Rectal smooth muscle tissue (tissue), 1 donor: Measurements from ENCODE around the gene NUPR1.

Experiments
- H3K27ac ChIP-seq: one replicate; pipeline ENCODE4 v1.7.0; 2013; ENCODE audit warnings: low read depth, low read length, inconsistent platforms
- H3K27me3 ChIP-seq: one replicate; pipeline ENCODE4 v1.7.0; 2013; ENCODE audit warnings: low read length; ENCODE audit not compliant: control insufficient read depth, insufficient read depth
- H3K36me3 ChIP-seq: one replicate; pipeline ENCODE4 v1.7.0; 2013; ENCODE audit warnings: low read length; ENCODE audit not compliant: control insufficient read depth, insufficient read depth
- H3K4me1 ChIP-seq: one replicate; pipeline ENCODE4 v1.7.0; 2013; ENCODE audit warnings: low read length; ENCODE audit not compliant: control insufficient read depth, insufficient read depth
- H3K4me3 ChIP-seq: one replicate; pipeline ENCODE4 v1.7.0; 2013; ENCODE audit warnings: low read length
- H3K9ac ChIP-seq: one replicate; pipeline ENCODE4 v1.7.0; 2013; ENCODE audit warnings: low read length

The NUPR1 gene

DNA sequence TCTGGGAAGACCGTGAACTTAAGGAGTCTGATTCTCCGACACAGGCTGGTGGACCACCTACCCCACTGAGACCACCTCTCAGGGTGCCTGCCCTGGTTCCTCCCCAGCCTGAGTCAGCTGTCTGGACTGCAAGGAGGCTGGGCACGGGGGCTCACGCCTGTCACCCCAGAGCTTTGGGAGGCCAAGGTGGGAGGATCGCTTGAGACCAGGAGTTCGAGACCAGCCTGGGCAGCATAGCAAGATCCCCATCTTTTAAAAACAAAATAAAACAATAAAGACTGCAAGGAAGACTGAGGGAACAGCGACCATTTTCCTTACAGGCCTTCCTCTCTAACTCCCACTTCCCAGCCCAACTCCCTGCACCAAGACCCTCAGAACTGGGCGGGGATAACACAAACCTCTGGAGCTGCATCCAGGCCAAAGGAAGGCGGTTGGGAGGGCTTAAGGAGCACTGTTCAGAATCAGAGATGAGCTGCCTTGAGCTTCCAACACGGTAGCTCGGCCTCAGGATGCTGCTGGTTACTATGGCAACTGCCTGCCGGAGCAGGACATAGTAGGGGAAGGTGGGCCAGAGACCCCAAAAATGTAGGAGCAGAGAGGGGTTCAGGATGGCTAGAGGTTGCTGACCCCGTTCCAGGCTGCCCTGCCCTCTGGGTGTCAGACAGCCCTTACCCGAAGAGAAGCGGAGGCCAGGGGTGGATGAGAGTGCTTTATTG lies 40.0 kb downstream of the NUPR1 start:
- no peaks in the 10 kb centered on the region for H3K36me3 ChIP-seq
- no peak overlapping the region for H3K4me3 ChIP-seq
- no peaks in the 10 kb centered on the region for H3K27me3 ChIP-seq
- no peak overlapping the region for H3K27ac ChIP-seq
- H3K9ac ChIP-seq, result no peak overlapping the region
- no peaks in the 10 kb centered on the region for H3K4me1 ChIP-seq

DNA sequence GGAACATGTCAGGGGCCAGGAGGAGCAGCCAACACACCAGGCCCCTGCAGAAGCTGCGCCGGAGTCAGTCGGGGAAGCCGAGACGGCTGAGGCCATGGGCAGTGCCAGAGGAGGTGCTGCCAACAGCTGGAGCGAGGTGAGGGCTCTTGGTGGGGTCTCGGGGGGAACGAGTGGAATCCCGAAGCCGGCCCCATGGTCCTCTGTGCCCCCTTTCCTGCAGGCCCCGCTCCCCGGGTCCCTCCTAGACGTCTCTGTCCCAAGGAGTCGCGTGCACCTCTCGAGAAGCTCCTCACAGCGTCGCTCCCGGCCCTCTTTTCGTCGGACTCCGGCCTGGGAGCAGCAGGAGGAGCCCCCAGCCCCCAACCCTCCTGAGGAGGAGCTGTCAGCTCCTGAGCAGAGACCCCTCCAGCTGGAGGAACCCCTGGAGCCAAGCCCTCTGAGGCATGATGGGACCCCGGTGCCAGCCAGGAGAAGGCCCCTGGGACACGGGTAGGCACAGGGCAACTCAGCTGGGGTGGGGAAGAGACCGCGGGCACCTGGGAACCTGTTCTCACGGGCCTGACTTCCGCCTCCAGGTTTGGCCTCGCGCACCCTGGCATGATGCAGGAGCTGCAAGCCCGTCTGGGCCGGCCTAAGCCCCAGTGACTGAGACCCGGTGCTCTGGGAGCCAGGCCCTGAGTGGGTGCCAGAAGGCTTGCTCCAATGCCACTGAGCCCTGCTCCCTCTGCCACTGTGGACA lies 40.7 kb downstream of the NUPR1 start:
- no peaks in the 10 kb centered on the region for H3K27me3 ChIP-seq
- no peak overlapping the region for H3K27ac ChIP-seq
- no peak overlapping the region for H3K4me3 ChIP-seq
- no peak overlapping the region for H3K9ac ChIP-seq
- no peaks in the 10 kb centered on the region for H3K4me1 ChIP-seq
- H3K36me3 ChIP-seq, result no peaks in the 10 kb centered on the region

DNA sequence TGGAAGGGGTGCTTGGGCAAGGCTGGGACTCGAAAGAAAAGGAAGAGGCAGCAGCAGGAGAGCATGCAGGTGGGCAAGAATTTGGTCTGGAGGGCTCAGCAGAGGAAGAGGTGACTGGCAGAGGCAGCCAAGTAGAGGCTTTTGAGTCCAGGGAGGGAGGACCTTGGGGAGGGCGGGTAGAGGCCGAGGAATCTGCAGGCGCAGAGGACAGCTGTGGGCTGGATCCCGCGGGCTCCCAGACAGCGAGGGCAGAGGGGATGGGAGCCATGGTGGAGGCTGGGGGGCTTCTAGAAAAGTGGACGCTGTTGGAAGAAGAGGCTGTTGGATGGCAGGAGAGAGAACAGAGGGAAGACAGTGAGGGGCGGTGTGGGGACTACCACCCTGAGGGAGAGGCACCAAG lies 41.4 kb downstream of the NUPR1 start:
- Histone ChIP-seq H3K9ac (no peak overlapping the region), H3K36me3 (no peaks in the 10 kb centered on the region), H3K4me3 (no peak overlapping the region), H3K27me3 (no peaks in the 10 kb centered on the region), H3K4me1 (no peaks in the 10 kb centered on the region), H3K27ac (no peak overlapping the region)

DNA sequence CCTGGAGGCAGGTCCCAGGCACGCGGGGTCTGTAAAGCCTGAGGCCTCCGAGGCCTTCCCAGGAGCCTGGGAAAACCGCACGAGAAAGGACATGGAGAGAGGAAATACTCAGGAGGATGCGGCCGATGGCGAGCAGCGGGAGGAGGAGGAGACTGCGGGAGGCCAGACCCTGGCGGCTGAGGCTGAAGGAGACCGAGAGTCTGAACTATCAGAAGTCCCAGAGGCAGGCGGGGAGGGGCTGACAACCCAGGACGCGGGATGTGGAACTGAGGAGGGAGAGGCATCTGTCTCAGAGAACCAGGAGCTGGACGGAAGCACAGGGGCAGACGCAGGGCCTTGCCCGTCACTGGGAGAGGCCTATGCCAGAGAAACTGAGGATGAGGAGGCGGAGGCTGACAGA lies 41.9 kb downstream of the NUPR1 start:
- no peaks in the 10 kb centered on the region for H3K36me3 ChIP-seq
- H3K27ac ChIP-seq, result no peak overlapping the region
- H3K4me3 ChIP-seq, result no peak overlapping the region
- no peak overlapping the region for H3K9ac ChIP-seq
- H3K4me1 ChIP-seq, result no peaks in the 10 kb centered on the region
- no peaks in the 10 kb centered on the region for H3K27me3 ChIP-seq

DNA sequence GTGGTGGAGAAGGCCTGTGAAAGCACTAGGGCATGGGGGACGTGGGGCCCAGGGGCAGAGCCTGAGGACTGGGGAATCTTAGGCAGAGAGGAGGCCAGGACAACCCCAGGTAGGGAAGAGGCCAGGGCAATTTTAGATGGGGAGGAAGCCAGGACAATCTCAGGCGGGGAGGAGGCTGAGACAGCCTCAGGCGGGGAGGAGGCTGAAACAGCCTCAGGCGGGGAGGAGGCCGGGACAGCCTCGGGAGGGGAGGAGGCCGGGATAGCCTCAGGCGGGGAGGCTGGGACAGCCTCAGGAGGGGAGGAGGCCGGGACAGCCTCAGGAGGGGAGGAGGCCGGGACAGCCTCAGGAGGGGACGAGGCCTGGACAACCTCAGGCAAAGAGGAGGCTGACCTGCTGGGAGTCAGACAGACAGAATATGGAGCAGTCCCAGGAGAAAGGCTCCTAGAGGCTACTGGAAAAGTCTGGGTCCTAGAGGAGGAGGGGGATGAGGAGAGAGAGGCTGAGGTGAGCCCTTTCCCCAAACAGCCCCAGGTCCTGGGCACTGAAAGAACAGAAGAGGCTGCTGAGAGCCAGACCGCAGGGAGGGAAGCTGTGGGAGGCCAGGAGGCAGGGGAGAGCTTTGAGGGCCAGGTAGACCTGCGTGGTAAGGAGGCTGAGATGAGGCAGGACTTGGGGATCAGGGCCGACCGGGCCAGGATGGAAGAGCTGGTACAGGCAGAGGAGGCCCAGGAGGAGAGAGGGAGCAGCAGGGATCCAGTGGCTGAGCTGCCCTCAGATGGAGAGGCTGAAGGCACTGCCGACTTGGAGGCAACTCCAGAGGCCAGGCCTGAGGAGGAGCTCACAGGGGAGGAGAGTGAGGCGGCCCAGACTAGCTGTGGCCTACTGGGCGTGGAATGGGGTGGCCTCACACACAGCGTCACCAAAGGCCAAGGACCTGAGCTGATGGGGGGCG lies 42.7 kb downstream of the NUPR1 start:
- Histone ChIP-seq H3K36me3 (no peaks in the 10 kb centered on the region), H3K9ac (peak overlapping the region; percentile 17), H3K4me3 (peak overlapping the region; percentile 35), H3K4me1 (no peaks in the 10 kb centered on the region), H3K27me3 (no peaks in the 10 kb centered on the region), H3K27ac (no peak overlapping the region)

DNA sequence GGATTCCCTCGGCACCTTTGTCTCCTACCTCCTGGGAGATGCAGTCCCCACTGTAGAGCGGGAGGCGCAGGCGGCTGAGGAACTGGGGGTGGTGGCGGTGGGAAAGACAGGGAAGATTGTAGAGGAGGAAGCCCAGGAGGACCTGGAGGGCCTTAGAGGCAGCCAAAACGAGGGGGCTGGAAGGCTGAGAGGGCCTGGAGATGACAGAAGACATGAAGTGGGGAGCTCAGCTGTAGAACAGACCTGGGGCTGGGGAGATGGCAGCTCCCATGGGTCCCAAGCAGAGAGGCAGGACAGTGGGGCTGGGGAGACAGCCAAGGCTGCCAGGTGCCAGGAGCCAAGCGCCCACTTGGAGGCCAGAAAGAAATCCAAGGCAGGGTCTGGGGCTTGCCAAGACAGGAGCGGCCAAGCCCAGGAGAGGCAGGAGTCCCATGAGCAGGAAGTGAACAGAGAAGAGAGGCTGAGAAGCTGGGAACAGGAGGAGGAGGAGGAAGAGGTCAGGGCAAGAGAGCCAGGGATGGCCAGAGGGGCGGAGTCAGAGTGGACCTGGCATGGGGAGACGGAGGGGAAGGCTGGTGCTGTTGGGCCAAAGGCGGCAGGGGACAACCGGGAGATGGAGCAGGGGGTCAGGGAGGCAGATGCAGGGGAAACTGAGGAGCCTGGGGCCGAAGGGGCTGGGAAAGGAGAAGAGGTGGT lies 43.5 kb downstream of the NUPR1 start:
- Histone ChIP-seq H3K4me1 (no peaks in the 10 kb centered on the region), H3K9ac (peak overlapping the region; percentile 7), H3K27me3 (no peaks in the 10 kb centered on the region), H3K4me3 (peak overlapping the region; percentile 27), H3K36me3 (no peaks in the 10 kb centered on the region), H3K27ac (no peak overlapping the region)

DNA sequence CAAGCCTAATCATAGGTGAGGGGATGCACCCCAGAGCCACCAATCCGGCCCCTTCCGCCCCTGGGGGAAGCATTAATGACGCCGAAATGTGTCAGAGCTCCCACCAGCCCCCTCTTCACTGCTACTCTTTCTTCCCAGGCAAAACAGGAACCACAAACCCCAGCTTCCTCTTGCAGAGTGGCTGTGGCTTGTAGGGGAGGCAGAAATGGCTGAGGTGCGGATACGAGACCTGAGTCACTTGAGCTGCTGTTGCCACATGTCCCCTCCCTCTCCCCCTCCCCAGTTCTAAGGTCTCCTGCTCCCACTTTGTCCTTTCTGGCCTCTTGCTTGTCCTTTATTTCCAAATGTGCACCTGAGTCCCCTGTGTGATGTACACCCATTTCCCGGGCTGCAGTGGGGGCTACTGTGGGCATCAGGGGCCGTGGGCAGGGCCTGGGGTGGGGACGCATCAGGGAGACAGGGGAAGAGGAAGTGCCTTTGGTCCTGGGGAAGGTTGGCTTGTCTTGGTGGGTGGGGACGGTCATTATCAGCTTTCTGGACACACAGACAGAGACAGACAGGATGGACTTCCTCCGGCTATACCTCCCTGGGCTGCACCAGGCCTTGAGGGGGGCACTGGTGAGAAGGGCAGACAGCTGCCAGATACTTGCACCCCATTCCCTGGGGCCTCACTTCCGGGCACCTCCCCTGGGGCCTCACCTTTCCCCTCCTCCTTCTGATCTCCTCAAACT lies 44.5 kb downstream of the NUPR1 start, which contains the start of gene APOBR:
Gene APOBR, plus strand, starts transcription at position 523 of the 731 bp plus-strand sequence. Its CDS starts 39 bp downstream, at position 562.
- Histone ChIP-seq H3K4me3 (peak within 1 kb of the TSS; percentile 27), H3K9ac (peak within 1 kb of the TSS; percentile 22), H3K4me1 (no peaks in the 10 kb centered on the region), H3K27ac (peak within 1 kb of the TSS; percentile 16), H3K36me3 (peaks cover 1% of the 10 kb centered on the region), H3K27me3 (no peaks in the 10 kb centered on the region)

DNA sequence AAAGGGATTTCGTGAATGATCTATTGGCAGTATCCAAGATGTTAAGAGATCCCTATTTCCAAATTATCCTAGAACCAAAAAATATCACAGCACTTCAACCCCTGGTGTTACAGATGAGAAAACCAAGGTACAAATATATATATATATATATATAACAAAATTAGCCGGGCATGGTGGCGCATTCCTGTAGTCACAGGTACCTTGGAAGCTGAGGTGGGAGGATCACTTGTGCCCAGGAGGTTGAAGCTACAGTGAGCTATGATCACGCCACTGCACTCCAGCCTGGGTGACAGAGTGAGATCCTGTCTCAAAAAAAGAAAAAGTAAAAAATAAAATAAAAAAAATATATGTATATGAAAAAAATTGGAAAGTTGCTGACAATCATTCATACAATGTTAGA lies 46.3 kb downstream of the NUPR1 start:
- Histone ChIP-seq H3K4me3 (peak overlapping the region; percentile 100), H3K9ac (no peak overlapping the region), H3K36me3 (peaks cover 11% of the 10 kb centered on the region), H3K27ac (peak overlapping the region; percentile 99), H3K4me1 (no peaks in the 10 kb centered on the region), H3K27me3 (no peaks in the 10 kb centered on the region)

DNA sequence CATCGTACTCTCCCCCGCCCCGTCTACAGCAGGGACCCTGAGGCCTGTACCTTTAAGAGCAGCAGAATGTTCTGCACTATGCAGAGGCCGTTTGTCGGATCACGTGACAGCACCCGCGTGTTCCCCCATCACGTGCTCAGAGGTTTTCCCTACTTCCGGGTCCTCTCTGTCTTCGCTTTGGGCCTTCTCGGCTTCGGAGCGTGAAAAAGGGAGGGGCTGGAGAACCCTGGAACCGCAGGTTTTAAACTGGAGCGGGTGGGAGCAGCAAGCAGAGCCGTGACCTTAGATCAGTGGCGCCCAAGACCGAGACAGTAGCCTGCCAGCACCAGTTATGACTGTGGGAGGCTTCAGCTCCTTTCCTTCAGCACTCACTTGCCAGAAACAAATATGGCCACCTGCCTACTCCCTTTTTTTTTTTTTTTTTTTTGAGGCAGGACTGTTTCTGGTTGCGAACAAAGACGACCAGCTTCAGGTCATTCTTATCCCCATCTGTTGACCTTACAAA lies 46.8 kb downstream of the NUPR1 start, which contains the start of gene CLN3:
Gene CLN3, minus strand, starts transcription at position 105 of the 505 bp plus-strand sequence. CDS start 315 bp downstream, outside the sequence.
- Histone ChIP-seq H3K36me3 (peaks cover 13% of the 10 kb centered on the region), H3K4me3 (peak within 1 kb of the TSS; percentile 100), H3K27ac (peak within 1 kb of the TSS; percentile 99), H3K9ac (peak within 1 kb of the TSS; percentile 94), H3K4me1 (no peaks in the 10 kb centered on the region), H3K27me3 (no peaks in the 10 kb centered on the region)

DNA sequence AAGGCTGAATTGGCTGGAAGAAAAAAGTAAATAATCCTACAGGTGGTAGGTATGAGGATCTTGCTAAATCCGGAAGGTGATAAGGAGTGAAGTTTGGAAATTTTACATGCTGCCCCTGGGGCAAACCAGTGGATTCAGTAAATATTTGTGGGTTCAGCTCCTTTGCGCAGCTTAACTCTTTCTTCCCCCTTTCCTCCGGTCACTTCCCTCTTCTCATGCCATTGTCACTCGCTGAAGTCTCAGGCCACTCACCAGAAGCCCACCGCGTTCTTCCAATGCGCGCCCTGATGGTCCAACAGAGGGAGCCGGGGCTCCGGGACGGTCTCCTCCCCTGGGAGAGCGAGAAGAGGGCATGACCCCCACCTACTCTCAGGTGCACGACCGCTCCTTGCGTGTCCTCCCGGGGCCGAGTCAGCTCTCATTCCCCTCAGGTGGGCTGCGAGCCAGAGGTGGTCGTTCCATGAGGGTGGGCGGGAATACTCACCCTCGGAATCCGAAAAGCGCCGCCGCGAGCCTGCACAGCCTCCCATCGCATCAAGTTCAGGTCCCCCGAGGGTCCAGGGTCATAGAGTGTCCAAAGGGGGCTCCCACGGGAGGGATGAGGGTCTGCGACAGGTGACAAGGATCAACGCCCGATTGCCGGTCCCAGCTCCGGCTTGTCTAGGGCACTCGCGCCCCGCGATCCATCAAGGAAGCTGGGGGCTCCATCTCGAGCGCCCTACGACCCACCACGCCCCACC lies 47.4 kb downstream of the NUPR1 start:
- H3K27me3 ChIP-seq, result no peaks in the 10 kb centered on the region
- H3K36me3 ChIP-seq, result peaks cover 13% of the 10 kb centered on the region
- peak overlapping the region; percentile 94 for H3K9ac ChIP-seq
- no peaks in the 10 kb centered on the region for H3K4me1 ChIP-seq
- peak overlapping the region; percentile 100 for H3K4me3 ChIP-seq
- H3K27ac ChIP-seq, result peak overlapping the region; percentile 99
